RWPE2 (cell line): ENCODE results near the gene RHBG.

Experiments
- ATAC-seq: fragments of 200-7000 bp; cut with Tn5 transposase; 3 replicates; pipeline ENCODE4 v1.9.1; 2021; ENCODE audit warnings: low read depth
- DNase-seq: peaks from one replicate; pipeline ENCODE4 v3.0.0-alpha.2; 2020; ENCODE audit warnings: low spot score
- H3K27ac ChIP-seq: fragments of 450-650 bp; 2 replicates; pipeline ENCODE4 v1.5.1; 2017; ENCODE audit warnings: mild to moderate bottlenecking; ENCODE audit not compliant: poor library complexity, severe bottlenecking
- H3K27me3 ChIP-seq: fragments of 250-450 bp; sonication (Bioruptor Pico); 2 replicates; pipeline ENCODE4 v1.5.1; 2021; ENCODE audit warnings: mild to moderate bottlenecking, moderate library complexity; ENCODE audit not compliant: insufficient read depth, poor library complexity, severe bottlenecking
- H3K36me3 ChIP-seq: fragments of 250-450 bp; sonication (Bioruptor Pico); 2 replicates; pipeline ENCODE4 v1.5.1; 2020; ENCODE audit warnings: low read depth, mild to moderate bottlenecking, moderate library complexity
- H3K4me1 ChIP-seq: fragments of 250-450 bp; sonication (Bioruptor Pico); 2 replicates; pipeline ENCODE4 v1.5.1; 2021; ENCODE audit warnings: mild to moderate bottlenecking, moderate library complexity; ENCODE audit not compliant: insufficient read depth, poor library complexity, severe bottlenecking
- H3K4me3 ChIP-seq: fragments of 250-450 bp; sonication (Bioruptor Pico); 2 replicates; pipeline ENCODE4 v1.5.1; 2021; ENCODE audit warnings: mild to moderate bottlenecking, moderate library complexity; ENCODE audit not compliant: severe bottlenecking
- H3K9me3 ChIP-seq: fragments of 250-450 bp; sonication (Bioruptor Pico); 2 replicates; pipeline ENCODE4 v1.5.1; 2021; ENCODE audit warnings: mild to moderate bottlenecking, moderate library complexity; ENCODE audit not compliant: severe bottlenecking
- TF ChIP-seq, protein P1 (sequence below): fragments of 450-650 bp; IDR thresholded peaks from one replicate; pipeline ENCODE4 v1.5.1; 2017; ENCODE audit warnings: mild to moderate bottlenecking, moderate library complexity; ENCODE audit not compliant: poor library complexity, severe bottlenecking

RHBG gene

GRCh38 chr1:156356875-156357534 lies 12.0 kb upstream of the RHBG start:
- no peaks in the 10 kb centered on the region for H3K36me3 ChIP-seq
- peaks cover 5% of the 10 kb centered on the region for H3K27me3 ChIP-seq
- TF ChIP-seq, protein P1, sequence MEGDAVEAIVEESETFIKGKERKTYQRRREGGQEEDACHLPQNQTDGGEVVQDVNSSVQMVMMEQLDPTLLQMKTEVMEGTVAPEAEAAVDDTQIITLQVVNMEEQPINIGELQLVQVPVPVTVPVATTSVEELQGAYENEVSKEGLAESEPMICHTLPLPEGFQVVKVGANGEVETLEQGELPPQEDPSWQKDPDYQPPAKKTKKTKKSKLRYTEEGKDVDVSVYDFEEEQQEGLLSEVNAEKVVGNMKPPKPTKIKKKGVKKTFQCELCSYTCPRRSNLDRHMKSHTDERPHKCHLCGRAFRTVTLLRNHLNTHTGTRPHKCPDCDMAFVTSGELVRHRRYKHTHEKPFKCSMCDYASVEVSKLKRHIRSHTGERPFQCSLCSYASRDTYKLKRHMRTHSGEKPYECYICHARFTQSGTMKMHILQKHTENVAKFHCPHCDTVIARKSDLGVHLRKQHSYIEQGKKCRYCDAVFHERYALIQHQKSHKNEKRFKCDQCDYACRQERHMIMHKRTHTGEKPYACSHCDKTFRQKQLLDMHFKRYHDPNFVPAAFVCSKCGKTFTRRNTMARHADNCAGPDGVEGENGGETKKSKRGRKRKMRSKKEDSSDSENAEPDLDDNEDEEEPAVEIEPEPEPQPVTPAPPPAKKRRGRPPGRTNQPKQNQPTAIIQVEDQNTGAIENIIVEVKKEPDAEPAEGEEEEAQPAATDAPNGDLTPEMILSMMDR: peak; percentile 97
- DNase-seq (no peak), ATAC-seq (peak; percentile 97)
- H3K4me3 ChIP-seq: no peak overlapping the region
- no peaks in the 10 kb centered on the region for H3K9me3 ChIP-seq
- H3K27ac ChIP-seq: no peak overlapping the region
- H3K4me1 ChIP-seq: no peaks in the 10 kb centered on the region

DNA sequence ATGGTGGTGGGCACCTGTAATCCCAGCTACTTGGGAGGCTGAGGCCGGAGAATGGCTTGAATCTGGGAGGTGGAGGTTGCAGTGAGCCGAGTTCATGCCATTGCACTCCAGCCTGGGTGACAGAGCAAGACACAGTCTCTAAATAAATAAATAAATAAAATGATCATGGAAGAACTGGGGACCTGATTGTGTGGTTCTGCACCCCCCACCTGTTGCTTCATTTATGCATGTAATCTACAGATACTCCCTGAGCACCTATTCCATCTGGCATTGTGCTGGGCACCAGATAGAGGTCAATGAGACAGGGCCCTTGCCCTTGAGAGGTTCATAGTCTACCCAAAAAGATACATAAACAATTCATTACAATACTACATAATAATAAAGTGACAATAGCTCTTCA lies 11.0 kb upstream of the RHBG start:
- Histone ChIP-seq H3K4me3 (no peak overlapping the region), H3K27me3 (peaks cover 5% of the 10 kb centered on the region), H3K36me3 (no peaks in the 10 kb centered on the region), H3K27ac (no peak overlapping the region), H3K4me1 (no peaks in the 10 kb centered on the region), H3K9me3 (no peaks in the 10 kb centered on the region)
- DNase-seq (no peak), ATAC-seq (no peak)
- TF ChIP-seq, protein P1: no peak

DNA sequence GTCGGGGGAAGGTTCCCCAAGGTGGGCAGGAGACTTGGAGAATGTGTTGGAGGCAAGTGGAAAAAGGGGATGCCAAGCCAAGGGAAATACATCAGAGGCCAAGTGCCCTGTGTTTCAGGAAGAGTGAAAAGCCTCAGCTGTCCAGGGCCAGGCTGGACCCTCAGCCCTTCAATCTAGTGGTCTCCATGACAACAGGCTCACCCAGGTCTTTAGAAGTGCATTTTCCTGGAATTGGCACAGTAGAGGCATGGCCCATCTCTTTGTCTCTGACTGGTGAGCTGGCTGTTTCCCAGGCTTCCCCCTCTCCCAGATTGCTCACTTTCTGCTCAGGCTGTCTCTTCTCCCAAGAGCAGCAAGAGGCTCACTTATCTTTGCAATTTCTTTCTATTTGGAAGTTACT lies 10.4 kb upstream of the RHBG start:
- TF ChIP-seq, protein P1: no peak
- Histone ChIP-seq H3K27ac (no peak overlapping the region), H3K4me3 (no peak overlapping the region), H3K9me3 (no peaks in the 10 kb centered on the region), H3K27me3 (peaks cover 5% of the 10 kb centered on the region), H3K4me1 (no peaks in the 10 kb centered on the region), H3K36me3 (no peaks in the 10 kb centered on the region)
- no peak for ATAC-seq
- DNase-seq: no peak

GRCh38 chr1:156359249-156359648 lies 9.8 kb upstream of the RHBG start:
- peaks cover 5% of the 10 kb centered on the region for H3K27me3 ChIP-seq
- H3K4me3 ChIP-seq: no peak overlapping the region
- no peaks in the 10 kb centered on the region for H3K9me3 ChIP-seq
- no peak overlapping the region for H3K27ac ChIP-seq
- no peak for ATAC-seq
- DNase-seq: no peak
- H3K4me1 ChIP-seq: no peaks in the 10 kb centered on the region
- no peaks in the 10 kb centered on the region for H3K36me3 ChIP-seq
- TF ChIP-seq, protein P1: no peak

- Histone ChIP-seq H3K9me3 (no peaks in the 10 kb centered on the region), H3K4me1 (no peaks in the 10 kb centered on the region), H3K27ac (no peak overlapping the region), H3K27me3 (peaks cover 5% of the 10 kb centered on the region), H3K36me3 (no peaks in the 10 kb centered on the region), H3K4me3 (no peak overlapping the region)
- TF ChIP-seq, protein P1: no peak
- ATAC-seq (no peak), DNase-seq (no peak)
These were observed 9.0 kb upstream of the RHBG start for GRCh38 chr1:156359973-156360372.
